Trophoblast cell (in vitro differentiated cells and primary cell): Measurements from ENCODE around the gene PBX1.
A peak's percentile ranks its signal among the peaks of the same experiment; 100 is the strongest.

Experiments used
- DNase-seq, 2 donors: peaks; one replicate each; pipeline ENCODE4 v3.0.0-alpha.2; 2016
- H2AFZ ChIP-seq: 2 replicates; pipeline ENCODE4 v1.6.1; 2013; ENCODE audit warnings: low read length, moderate library complexity, mild to moderate bottlenecking; ENCODE audit not compliant: insufficient read depth, poor library complexity
- H2AK5ac ChIP-seq: 2 replicates; pipeline ENCODE4 v1.6.1; 2013; ENCODE audit warnings: mild to moderate bottlenecking, low read length
- H2BK120ac ChIP-seq: 2 replicates; pipeline ENCODE4 v1.6.1; 2013; ENCODE audit warnings: low read length, mild to moderate bottlenecking, moderate library complexity; ENCODE audit not compliant: insufficient read depth, poor library complexity
- H2BK12ac ChIP-seq: 2 replicates; pipeline ENCODE4 v1.6.1; 2013; ENCODE audit warnings: mild to moderate bottlenecking, low read length, moderate library complexity
- H2BK5ac ChIP-seq: 2 replicates; pipeline ENCODE4 v1.6.1; 2013; ENCODE audit warnings: low read length, low read depth, moderate library complexity, mild to moderate bottlenecking; ENCODE audit not compliant: poor library complexity
- H3K14ac ChIP-seq: 2 replicates; pipeline ENCODE4 v1.6.1; 2013; ENCODE audit warnings: mild to moderate bottlenecking, low read length
- H3K18ac ChIP-seq: 2 replicates; pipeline ENCODE4 v1.6.1; 2013; ENCODE audit warnings: mild to moderate bottlenecking, low read length
- H3K23ac ChIP-seq: 2 replicates; pipeline ENCODE4 v1.6.1; 2013; ENCODE audit warnings: low read length
- H3K27ac ChIP-seq: 2 replicates; pipeline ENCODE4 v1.5.1; 2013; ENCODE audit warnings: low read depth, mild to moderate bottlenecking, inconsistent platforms, low read length, moderate library complexity
- H3K27me3 ChIP-seq: 2 replicates; pipeline ENCODE4 v1.6.1; 2013; ENCODE audit warnings: inconsistent platforms, mild to moderate bottlenecking, low read length, moderate library complexity; ENCODE audit not compliant: insufficient read depth
- H3K36me3 ChIP-seq, 2 experiments: 1 replicate in 1 of 2; 2 replicates in 1 of 2; pipeline ENCODE4 v1.6.1; 2013; ENCODE audit warnings: low read length in 2 of 2, mild to moderate bottlenecking in 2 of 2, moderate library complexity in 1 of 2; ENCODE audit not compliant: insufficient read depth in 2 of 2, control insufficient read depth in 1 of 2
- H3K4ac ChIP-seq: 2 replicates; pipeline ENCODE4 v1.6.1; 2013; ENCODE audit warnings: low read depth, mild to moderate bottlenecking, low read length, moderate library complexity
- H3K4me1 ChIP-seq, 2 experiments: 1 replicate in 1 of 2; 2 replicates in 1 of 2; pipeline ENCODE4 v1.6.1; 2013; ENCODE audit warnings: low read length in 2 of 2, mild to moderate bottlenecking in 2 of 2, moderate library complexity in 1 of 2; ENCODE audit not compliant: insufficient read depth in 2 of 2, control insufficient read depth in 1 of 2
- H3K4me2 ChIP-seq: 2 replicates; pipeline ENCODE4 v1.6.1; 2013; ENCODE audit warnings: inconsistent platforms, mild to moderate bottlenecking, low read length, moderate library complexity
- H3K4me3 ChIP-seq: 2 replicates; pipeline ENCODE4 v1.5.1; 2013; ENCODE audit warnings: mild to moderate bottlenecking, low read depth, low read length, inconsistent platforms
- H3K79me1 ChIP-seq: one replicate; pipeline ENCODE4 v1.6.1; 2013; ENCODE audit warnings: low read length
- H3K79me2 ChIP-seq: 2 replicates; pipeline ENCODE4 v1.6.1; 2013; ENCODE audit warnings: low read length, mild to moderate bottlenecking; ENCODE audit not compliant: control insufficient read depth, insufficient read depth, poor library complexity
- H3K9ac ChIP-seq: 2 replicates; pipeline ENCODE4 v1.6.1; 2013; ENCODE audit warnings: mild to moderate bottlenecking, low read length
- H3K9me3 ChIP-seq: 2 replicates; pipeline ENCODE4 v1.6.1; 2013; ENCODE audit warnings: low read depth, mild to moderate bottlenecking, control low read depth, inconsistent platforms, low read length; ENCODE audit not compliant: insufficient read depth
- H4K12ac ChIP-seq: 2 replicates; pipeline ENCODE4 v1.6.1; 2013; ENCODE audit warnings: low read depth, mild to moderate bottlenecking, low read length, moderate library complexity
- H4K8ac ChIP-seq: 2 replicates; pipeline ENCODE4 v1.6.1; 2013; ENCODE audit warnings: low read depth, mild to moderate bottlenecking, low read length, moderate library complexity
- H4K91ac ChIP-seq: one replicate; pipeline ENCODE4 v1.6.1; 2013; ENCODE audit warnings: low read depth, mild to moderate bottlenecking, low read length, moderate library complexity
- WGBS: extraction: QIAGEN DNeasy Blood & Tissue Kit; methylation state at CpG from one replicate; pipeline ENCODE4 v1.1.7; 2013; ENCODE audit warnings: missing lambda C conversion rate; ENCODE audit not compliant: insufficient read length, insufficient coverage; ENCODE audit errors: extremely low coverage; 5-methylcytosine and 5-hydroxymethylcytosine counted together

Gene PBX1

DNA sequence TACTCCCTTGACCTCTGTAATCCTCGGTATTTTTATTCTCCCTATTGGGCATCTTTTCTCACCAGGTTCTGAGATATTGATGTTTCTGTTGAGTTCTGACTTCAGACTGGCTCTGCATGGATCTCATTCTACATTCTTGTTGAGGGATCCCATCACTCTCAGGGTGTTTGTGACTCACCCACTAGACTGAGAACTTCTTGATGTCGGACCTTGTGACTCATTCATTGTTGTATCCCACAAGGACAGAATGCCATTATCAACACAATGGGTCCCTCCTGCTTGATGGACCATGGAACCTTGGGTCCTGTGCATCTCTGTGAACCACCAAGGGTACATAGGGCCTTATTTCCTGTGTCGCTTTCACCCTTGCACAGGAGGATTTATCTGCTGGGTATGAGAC, 174.1 kb downstream of the PBX1 start:
- H3K9me3 ChIP-seq, result no peaks in the 10 kb centered on the region
- no peak overlapping the region for H3K9ac ChIP-seq
- no peak overlapping the region for H3K4ac ChIP-seq
- no peak overlapping the region for H2BK120ac ChIP-seq
- H2BK5ac ChIP-seq, result no peak overlapping the region
- H4K91ac ChIP-seq, result no peak overlapping the region
- peaks cover 6 to 9% of the 10 kb centered on the region in 2 experiments for H3K4me1 ChIP-seq
- no peak overlapping the region for H3K14ac ChIP-seq
- peaks cover 15% of the 10 kb centered on the region for H3K79me1 ChIP-seq
- no peak overlapping the region for H2AK5ac ChIP-seq
- peaks cover 0 to 4% of the 10 kb centered on the region in 2 experiments for H3K36me3 ChIP-seq
- no peaks in the 10 kb centered on the region for H3K27me3 ChIP-seq
- no peak overlapping the region for H3K23ac ChIP-seq
- no CpG with 5 or more reads among the region's 3 CpGs for WGBS
- H3K79me2 ChIP-seq, result no peaks in the 10 kb centered on the region
- H2AFZ ChIP-seq, result no peak overlapping the region
- H3K4me3 ChIP-seq, result no peak overlapping the region
- no peak for DNase-seq
- H4K12ac ChIP-seq, result no peak overlapping the region
- H2BK12ac ChIP-seq, result no peak overlapping the region
- H3K4me2 ChIP-seq, result no peak overlapping the region
- H3K27ac ChIP-seq, result no peak overlapping the region
- H4K8ac ChIP-seq, result no peak overlapping the region
- H3K18ac ChIP-seq, result no peak overlapping the region

DNA sequence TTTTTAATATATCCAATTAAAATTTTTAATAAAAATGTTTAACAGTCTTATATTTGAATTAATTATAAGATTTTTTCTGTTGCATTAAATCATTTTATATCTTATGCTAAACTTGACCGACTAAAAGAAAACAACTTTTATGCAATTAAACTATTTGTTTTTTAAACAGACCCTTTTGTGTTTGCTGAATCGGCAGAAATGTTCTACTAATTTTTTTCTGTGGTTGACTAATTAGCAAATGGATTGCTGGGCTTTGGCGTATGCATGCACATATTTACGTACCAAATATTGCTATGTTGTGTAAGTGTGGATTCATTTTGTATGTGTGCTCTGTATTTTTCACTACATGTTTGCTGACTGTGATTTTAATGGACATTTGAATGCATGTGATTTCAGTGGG, 174.8 kb downstream of the PBX1 start:
- no peak overlapping the region for H3K9ac ChIP-seq
- no peak overlapping the region for H4K8ac ChIP-seq
- peaks cover 0 to 4% of the 10 kb centered on the region in 2 experiments for H3K36me3 ChIP-seq
- no peak overlapping the region for H2BK5ac ChIP-seq
- no peaks in the 10 kb centered on the region for H3K27me3 ChIP-seq
- no peak overlapping the region for H3K18ac ChIP-seq
- H3K79me2 ChIP-seq, result no peaks in the 10 kb centered on the region
- no peak overlapping the region for H4K91ac ChIP-seq
- H3K4me2 ChIP-seq, result no peak overlapping the region
- no CpG with 5 or more reads among the region's 4 CpGs for WGBS
- H3K79me1 ChIP-seq, result peaks cover 15% of the 10 kb centered on the region
- no peak for DNase-seq
- no peak overlapping the region for H3K23ac ChIP-seq
- peaks cover 6 to 9% of the 10 kb centered on the region in 2 experiments for H3K4me1 ChIP-seq
- no peak overlapping the region for H4K12ac ChIP-seq
- no peak overlapping the region for H2BK120ac ChIP-seq
- H3K27ac ChIP-seq, result no peak overlapping the region
- H3K9me3 ChIP-seq, result no peaks in the 10 kb centered on the region
- H3K14ac ChIP-seq, result no peak overlapping the region
- no peak overlapping the region for H3K4ac ChIP-seq
- H2AFZ ChIP-seq, result no peak overlapping the region
- no peak overlapping the region for H3K4me3 ChIP-seq
- no peak overlapping the region for H2AK5ac ChIP-seq
- no peak overlapping the region for H2BK12ac ChIP-seq

DNA sequence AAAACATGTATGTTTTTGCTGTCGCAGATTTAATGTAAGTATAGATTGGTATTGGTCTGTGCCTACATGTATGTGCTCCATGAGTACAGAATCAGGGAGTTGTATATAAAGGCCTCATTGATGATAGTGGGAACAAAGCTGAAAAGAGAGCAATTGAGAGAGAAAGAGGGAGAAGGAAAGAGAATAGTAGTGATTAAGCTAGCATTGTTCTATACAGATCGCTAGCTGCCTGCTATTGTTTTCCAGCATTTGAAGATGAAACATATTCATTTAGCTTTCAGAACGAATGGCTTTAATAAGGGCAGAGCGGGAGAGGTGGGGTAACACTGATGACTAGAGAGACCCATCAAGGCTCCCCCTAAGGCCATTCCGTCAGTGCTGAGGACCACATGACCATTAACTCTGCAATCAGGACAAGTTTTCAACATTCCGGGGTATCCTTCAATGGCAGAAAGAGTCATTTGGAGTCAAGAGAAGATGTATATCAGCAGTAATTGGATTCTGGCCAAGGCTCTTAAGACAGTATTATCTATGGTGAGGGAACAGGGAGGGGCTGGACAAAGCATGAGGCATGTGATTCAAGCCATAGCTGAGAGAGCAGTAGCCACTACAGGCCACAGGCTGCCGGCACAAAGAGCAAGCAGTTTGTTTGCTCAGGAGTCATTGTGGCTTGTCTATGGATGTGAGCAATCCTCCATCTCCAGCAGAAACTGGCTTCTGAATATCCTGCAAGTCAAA, 176.5 kb downstream of the PBX1 start:
- WGBS, result no CpG with 5 or more reads among the region's 7 CpGs
- H3K27me3 ChIP-seq, result no peaks in the 10 kb centered on the region
- peak overlapping the region; percentile 45 for H4K91ac ChIP-seq

DNA sequence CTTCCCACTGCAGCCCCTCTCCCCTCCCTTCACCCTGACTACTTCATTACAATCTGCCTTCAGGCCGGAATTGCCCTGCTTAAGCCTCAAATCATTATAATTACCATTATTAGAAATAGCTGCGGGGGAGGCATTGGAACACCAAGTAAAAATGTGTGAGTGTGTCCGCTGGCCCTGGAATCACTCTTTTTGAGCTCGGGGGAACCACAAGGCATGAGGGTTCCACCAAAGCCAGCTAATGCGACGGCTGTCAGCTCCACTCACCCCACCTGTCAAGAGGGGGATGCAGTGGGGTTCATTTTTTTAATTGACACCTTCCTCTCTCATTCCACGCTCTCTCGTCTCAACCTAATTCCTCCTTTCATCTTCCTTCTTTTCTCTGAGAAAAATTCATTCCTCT, 177.2 kb downstream of the PBX1 start:
- no peak overlapping the region for H3K18ac ChIP-seq
- no peak overlapping the region for H2BK12ac ChIP-seq
- H4K12ac ChIP-seq, result no peak overlapping the region
- H3K79me1 ChIP-seq, result peaks cover 15% of the 10 kb centered on the region
- H3K14ac ChIP-seq, result peak overlapping the region; percentile 6
- no peaks in the 10 kb centered on the region for H3K79me2 ChIP-seq
- peaks cover 6 to 9% of the 10 kb centered on the region in 2 experiments for H3K4me1 ChIP-seq
- no peak overlapping the region for H2AK5ac ChIP-seq
- H3K4ac ChIP-seq, result no peak overlapping the region
- H4K91ac ChIP-seq, result peak overlapping the region; percentile 45
- H2BK120ac ChIP-seq, result peak overlapping the region; percentile 31
- H3K27me3 ChIP-seq, result no peaks in the 10 kb centered on the region
- DNase-seq, result no peak
- peak overlapping the region; percentile 65 for H4K8ac ChIP-seq
- H3K4me3 ChIP-seq, result no peak overlapping the region
- no peak overlapping the region for H3K9ac ChIP-seq
- peaks cover 0 to 4% of the 10 kb centered on the region in 2 experiments for H3K36me3 ChIP-seq
- H2BK5ac ChIP-seq, result peak overlapping the region; percentile 71
- H3K23ac ChIP-seq, result no peak overlapping the region
- no peak overlapping the region for H2AFZ ChIP-seq
- H3K9me3 ChIP-seq, result no peaks in the 10 kb centered on the region
- no peak overlapping the region for H3K4me2 ChIP-seq
- WGBS, result 100% methylated on average over 2 of the region's 8 CpGs
- peak overlapping the region; percentile 82 for H3K27ac ChIP-seq

More for the DNA sequence above, 176.5 kb downstream of the PBX1 start:
- Histone ChIP-seq H3K9me3 (no peaks in the 10 kb centered on the region), H3K36me3 (peaks cover 0 to 4% of the 10 kb centered on the region in 2 experiments), H3K4me1 (peaks cover 6 to 9% of the 10 kb centered on the region in 2 experiments), H3K23ac (no peak overlapping the region), H3K18ac (no peak overlapping the region), H3K9ac (no peak overlapping the region), H2AK5ac (no peak overlapping the region), H2BK12ac (no peak overlapping the region), H3K4me3 (no peak overlapping the region), H2AFZ (no peak overlapping the region), H2BK5ac (peak overlapping the region; percentile 71), H3K79me2 (no peaks in the 10 kb centered on the region), H4K8ac (peak overlapping the region; percentile 65), H3K4ac (no peak overlapping the region), H3K14ac (peak overlapping the region; percentile 6), H3K79me1 (peaks cover 15% of the 10 kb centered on the region), H3K4me2 (no peak overlapping the region), H3K27ac (peak overlapping the region; percentile 82), H2BK120ac (peak overlapping the region; percentile 13), H4K12ac (no peak overlapping the region)
- DNase-seq, result no peak
